Loucy (cell line): ENCODE data around the gene E2F8.

Experiments
- CTCF ChIP-seq: fragments of 200-600 bp; sonication (generic); conservative IDR thresholded peaks from 2 replicates; pipeline ENCODE4 v1.5.1; 2014; ENCODE audit warnings: mild to moderate bottlenecking, antibody characterized with exemption, low read length
- EZH2phosphoT487 ChIP-seq: fragments of 200-600 bp; IDR thresholded peaks from 2 replicates; pipeline ENCODE4 v1.6.1; 2018; ENCODE audit warnings: antibody characterized with exemption, mild to moderate bottlenecking, moderate library complexity, borderline replicate concordance

GRCh38 chr11:19220903-19221724 lies 19.6 kb downstream of the E2F8 start:
- no peak for TF ChIP-seq CTCF
- no peak for TF ChIP-seq EZH2phosphoT487
